Mesenchymal stem cell (in vitro differentiated cells and primary cell): ENCODE measurements around the gene KIF9.

Source experiments
- DNase-seq: peaks from one replicate; pipeline ENCODE4 v3.0.0-alpha.2; 2013
- H2AFZ ChIP-seq: one replicate; pipeline ENCODE4 v1.6.1; 2013; ENCODE audit warnings: low read depth, mild to moderate bottlenecking, control low read depth, inconsistent platforms, low read length, moderate library complexity
- H2AK5ac ChIP-seq: 2 replicates; pipeline ENCODE4 v1.6.1; 2013; ENCODE audit warnings: low read length, moderate library complexity, mild to moderate bottlenecking, inconsistent platforms; ENCODE audit not compliant: severe bottlenecking
- H2BK120ac ChIP-seq: one replicate; pipeline ENCODE4 v1.6.1; 2013; ENCODE audit warnings: low read depth, mild to moderate bottlenecking, inconsistent platforms, low read length, moderate library complexity
- H2BK12ac ChIP-seq, 2 experiments: one replicate each; pipeline ENCODE4 v1.6.1; 2013; ENCODE audit warnings: inconsistent platforms in 2 of 2, low read length in 2 of 2, mild to moderate bottlenecking in 2 of 2, moderate library complexity in 2 of 2, control low read depth in 1 of 2
- H2BK15ac ChIP-seq: one replicate; pipeline ENCODE4 v1.6.1; 2013; ENCODE audit warnings: mild to moderate bottlenecking, low read depth, inconsistent platforms; ENCODE audit not compliant: poor library complexity, severe bottlenecking
- H2BK5ac ChIP-seq: 2 replicates; pipeline ENCODE4 v1.6.1; 2013; ENCODE audit warnings: low read depth, mild to moderate bottlenecking, low read length, control low read depth, inconsistent platforms; ENCODE audit not compliant: poor library complexity, severe bottlenecking
- H3K14ac ChIP-seq, 2 experiments: one replicate each; pipeline ENCODE4 v1.6.1; 2013; ENCODE audit warnings: inconsistent platforms in 2 of 2, low read length in 2 of 2, control low read depth in 1 of 2, mild to moderate bottlenecking in 1 of 2, moderate library complexity in 1 of 2
- H3K18ac ChIP-seq, 2 experiments: one replicate each; pipeline ENCODE4 v1.6.1; 2013; ENCODE audit warnings: inconsistent platforms in 2 of 2, low read length in 2 of 2, control low read depth in 1 of 2, low read depth in 1 of 2, mild to moderate bottlenecking in 1 of 2
- H3K23ac ChIP-seq, 2 experiments: one replicate each; pipeline ENCODE4 v1.6.1; 2013; ENCODE audit warnings: inconsistent platforms in 2 of 2, low read length in 2 of 2, mild to moderate bottlenecking in 2 of 2, moderate library complexity in 2 of 2, control low read depth in 1 of 2
- H3K27ac ChIP-seq: 2 replicates; pipeline ENCODE4 v1.5.1; 2013; ENCODE audit warnings: mild to moderate bottlenecking, moderate library complexity, low read length, control low read depth, inconsistent platforms; ENCODE audit not compliant: poor library complexity, severe bottlenecking
- H3K27me3 ChIP-seq, 2 experiments: 2 replicates each; pipeline versions ENCODE4 v1.6.1 to v1.7.0; 2013; ENCODE audit warnings: low read length in 2 of 2, mild to moderate bottlenecking in 2 of 2, moderate library complexity in 2 of 2, control low read depth in 1 of 2, inconsistent platforms in 1 of 2; ENCODE audit not compliant: control insufficient read depth in 1 of 2, insufficient read depth in 1 of 2
- H3K36me3 ChIP-seq, 2 experiments: 2 replicates each; pipeline versions ENCODE4 v1.6.1 to v1.7.0; 2013; ENCODE audit warnings: low read length in 2 of 2, control low read depth in 1 of 2, inconsistent platforms in 1 of 2, low read depth in 1 of 2, mild to moderate bottlenecking in 1 of 2; ENCODE audit not compliant: insufficient read depth in 2 of 2, control insufficient read depth in 1 of 2
- H3K4ac ChIP-seq, 2 experiments: one replicate each; pipeline ENCODE4 v1.6.1; 2013; ENCODE audit warnings: inconsistent platforms in 2 of 2, low read length in 2 of 2, mild to moderate bottlenecking in 2 of 2, moderate library complexity in 2 of 2, control low read depth in 1 of 2, low read depth in 1 of 2
- H3K4me1 ChIP-seq: 2 replicates; pipeline ENCODE4 v1.6.1; 2013; ENCODE audit warnings: low read depth, low read length, control low read depth; ENCODE audit not compliant: control insufficient read depth, insufficient read depth
- H3K4me2 ChIP-seq: 2 replicates; pipeline ENCODE4 v1.6.1; 2013; ENCODE audit warnings: low read length, mild to moderate bottlenecking, inconsistent platforms; ENCODE audit not compliant: poor library complexity, severe bottlenecking
- H3K4me3 ChIP-seq, 2 experiments: 2 replicates each; pipeline versions ENCODE4 v1.5.1 to v1.7.0; 2013; ENCODE audit warnings: low read length in 2 of 2, mild to moderate bottlenecking in 2 of 2, control low read depth in 1 of 2, low read depth in 1 of 2; ENCODE audit not compliant: insufficient read depth in 1 of 2
- H3K79me1 ChIP-seq: replicated peaks from 2 replicates; pipeline ENCODE4 v1.6.1; 2013; ENCODE audit warnings: mild to moderate bottlenecking, control low read depth, low read length, inconsistent platforms; ENCODE audit not compliant: poor library complexity, severe bottlenecking
- H3K9ac ChIP-seq: 2 replicates; pipeline ENCODE4 v1.7.0; 2013; ENCODE audit warnings: mild to moderate bottlenecking, low read length, moderate library complexity
- H3K9me3 ChIP-seq: 2 replicates; pipeline ENCODE4 v1.7.0; 2013; ENCODE audit warnings: mild to moderate bottlenecking, low read length; ENCODE audit not compliant: control insufficient read depth
- H4K8ac ChIP-seq: one replicate; pipeline ENCODE4 v1.6.1; 2013; ENCODE audit warnings: inconsistent platforms, mild to moderate bottlenecking, low read length, moderate library complexity
- H4K91ac ChIP-seq: one replicate; pipeline ENCODE4 v1.6.1; 2013; ENCODE audit warnings: mild to moderate bottlenecking, low read length, inconsistent platforms
- WGBS: methylation state at CpG from one replicate; pipeline ENCODE4 v1.1.7; 2013; ENCODE audit warnings: mixed read lengths; 5-methylcytosine and 5-hydroxymethylcytosine counted together

KIF9 gene

GRCh38 chr3:47244531-47245100, 38.0 kb downstream of the KIF9 start:
- peaks cover 0 to 8% of the 10 kb centered on the region in 2 experiments for H3K36me3 ChIP-seq
- H2BK12ac ChIP-seq = no peak overlapping the region
- no peak overlapping the region for H3K9ac ChIP-seq
- no peak overlapping the region for H3K4me3 ChIP-seq
- H3K79me1 ChIP-seq = no peaks in the 10 kb centered on the region
- no peaks in the 10 kb centered on the region for H3K9me3 ChIP-seq
- H3K14ac ChIP-seq = no peak overlapping the region
- WGBS = 89% methylated on average over 10 of the region's 10 CpGs
- H3K4me1 ChIP-seq = peaks cover 2% of the 10 kb centered on the region
- no peak overlapping the region for H2BK15ac ChIP-seq
- DNase-seq = no peak
- H2BK5ac ChIP-seq = no peak overlapping the region
- H3K23ac ChIP-seq = no peak overlapping the region
- H4K8ac ChIP-seq = no peak overlapping the region
- no peak overlapping the region for H4K91ac ChIP-seq
- H3K4ac ChIP-seq = no peak overlapping the region
- H3K18ac ChIP-seq = no peak overlapping the region
- no peak overlapping the region for H2AFZ ChIP-seq
- no peak overlapping the region for H2BK120ac ChIP-seq
- no peak overlapping the region for H3K27ac ChIP-seq
- H2AK5ac ChIP-seq = no peak overlapping the region
- H3K27me3 ChIP-seq = peaks cover 0 to 5% of the 10 kb centered on the region in 2 experiments
- H3K4me2 ChIP-seq = no peak overlapping the region

GRCh38 chr3:47243419-47244147, 39.0 kb downstream of the KIF9 start:
- WGBS = 85% methylated on average over 8 of the region's 9 CpGs
- Histone ChIP-seq H3K79me1 (no peaks in the 10 kb centered on the region), H3K4me3 (no peak overlapping the region)

GRCh38 chr3:47239929-47240328, 42.7 kb downstream of the KIF9 start:
- no peak for DNase-seq
- Histone ChIP-seq H3K4me1 (peaks cover 11% of the 10 kb centered on the region), H3K36me3 (peaks cover 0 to 8% of the 10 kb centered on the region in 2 experiments), H3K23ac (no peak overlapping the region), H3K27me3 (no peaks in the 10 kb centered on the region), H3K14ac (no peak overlapping the region), H3K27ac (no peak overlapping the region), H2BK120ac (no peak overlapping the region), H3K9ac (no peak overlapping the region), H3K4me2 (no peak overlapping the region), H2AFZ (no peak overlapping the region), H2BK12ac (no peak overlapping the region), H3K4me3 (no peak overlapping the region), H2AK5ac (no peak overlapping the region), H3K18ac (no peak overlapping the region), H4K8ac (no peak overlapping the region), H3K79me1 (no peaks in the 10 kb centered on the region), H3K4ac (no peak overlapping the region), H3K9me3 (no peaks in the 10 kb centered on the region), H2BK5ac (no peak overlapping the region), H4K91ac (no peak overlapping the region), H2BK15ac (no peak overlapping the region)
- WGBS = 84% methylated on average over 6 of the region's 6 CpGs

More at GRCh38 chr3:47243419-47244147, 39.0 kb downstream of the KIF9 start:
- Histone ChIP-seq H3K9ac (no peak overlapping the region), H2AK5ac (no peak overlapping the region), H3K27ac (no peak overlapping the region), H3K4me2 (no peak overlapping the region), H3K36me3 (peaks cover 0 to 8% of the 10 kb centered on the region in 2 experiments), H3K4me1 (peaks cover 2% of the 10 kb centered on the region), H2AFZ (no peak overlapping the region), H3K4ac (no peak overlapping the region), H4K91ac (no peak overlapping the region), H3K18ac (no peak overlapping the region), H3K14ac (no peak overlapping the region), H2BK120ac (no peak overlapping the region), H4K8ac (no peak overlapping the region), H2BK15ac (no peak overlapping the region), H3K23ac (no peak overlapping the region), H2BK5ac (no peak overlapping the region), H2BK12ac (no peak overlapping the region), H3K27me3 (peaks cover 0 to 5% of the 10 kb centered on the region in 2 experiments), H3K9me3 (no peaks in the 10 kb centered on the region)
- DNase-seq = no peak

GRCh38 chr3:47238017-47238416, 44.6 kb downstream of the KIF9 start:
- H3K4ac ChIP-seq = no peak overlapping the region
- no peaks in the 10 kb centered on the region for H3K9me3 ChIP-seq
- no peak overlapping the region for H3K9ac ChIP-seq
- no peak overlapping the region for H3K27ac ChIP-seq
- H3K36me3 ChIP-seq = peaks cover 0 to 8% of the 10 kb centered on the region in 2 experiments
- H2AK5ac ChIP-seq = no peak overlapping the region
- H2AFZ ChIP-seq = no peak overlapping the region
- H4K91ac ChIP-seq = no peak overlapping the region
- DNase-seq = no peak
- WGBS = 94% methylated on average over 3 of the region's 3 CpGs
- H3K4me2 ChIP-seq = no peak overlapping the region
- no peak overlapping the region for H2BK5ac ChIP-seq
- H2BK12ac ChIP-seq = no peak overlapping the region
- no peak overlapping the region for H3K14ac ChIP-seq
- H3K23ac ChIP-seq = no peak overlapping the region
- H3K79me1 ChIP-seq = no peaks in the 10 kb centered on the region
- no peak overlapping the region for H3K4me3 ChIP-seq
- no peak overlapping the region for H4K8ac ChIP-seq
- no peak overlapping the region for H3K18ac ChIP-seq
- H3K27me3 ChIP-seq = no peaks in the 10 kb centered on the region
- H2BK15ac ChIP-seq = no peak overlapping the region
- H2BK120ac ChIP-seq = no peak overlapping the region
- H3K4me1 ChIP-seq = peaks cover 17% of the 10 kb centered on the region
